Measurements from ENCODE around the gene STX1A.

GRCh38 chr7:73696372-73696771, 23.1 kb downstream of the STX1A start:
- TF ChIP-seq CTCF (IDR thresholded peaks at IDR 0.05 in 8 of 11, conservative IDR thresholded peaks at IDR 0.05 in 3 of 11) (no peak), POLR2A (IDR thresholded peaks at IDR 0.05) (no peak), POLR2AphosphoS5 (IDR thresholded peaks at IDR 0.05) (no peak)

Data from spleen (tissue), 7 donors.